Measurements from ENCODE around the gene COMMD9. TPM values are rescaled to one million over a fixed set of nuclear protein-coding genes. Genes with fewer than 3 reads are reported as not detected.
A peak's percentile ranks its signal among the peaks of the same experiment; 100 is the strongest.

Gene COMMD9
- total RNA-seq (ENCODE audit: low replicate concordance), result 27.0 and 28.4 TPM in 2 replicates

GRCh38 chr11:36289226-36289852, at the start of gene COMMD9:
Gene COMMD9, minus strand, starts transcription at chr11:36289424. Its CDS starts 12 bp downstream, at chr11:36289412.
- Histone ChIP-seq H4K20me1 (ENCODE audit: low read depth) (no peaks in the 10 kb centered on the region), H2AFZ (replicated peaks) (peak within 1 kb of the TSS; percentile 51), H3K9ac (peak within 1 kb of the TSS; percentile 33), H3K36me3 (no peaks in the 10 kb centered on the region), H3K4me2 (peak within 1 kb of the TSS; percentile 80), H3F3A (ENCODE audit: low read depth) (peaks cover 14% of the 10 kb centered on the region), H3K4me1 (peaks cover 5% of the 10 kb centered on the region), H3K4me3 (peak within 1 kb of the TSS; percentile 79), H3K27ac (no peak within 1 kb of the TSS), H3K27me3 (peaks cover 20% of the 10 kb centered on the region), H3K79me2 (ENCODE audit: low read depth) (peaks cover 9% of the 10 kb centered on the region), H3K9me3 (ENCODE audit: low read depth) (no peaks in the 10 kb centered on the region)
- H3K4me3 Mint-ChIP-seq, result peak within 1 kb of the TSS; percentile 95
- no peaks in the 10 kb centered on the region for H3K9me3 Mint-ChIP-seq
- peak within 1 kb of the TSS; percentile 87 for H3K27ac Mint-ChIP-seq
- H3K27me3 Mint-ChIP-seq (ENCODE audit: insufficient read depth, low read depth), result peaks cover 4% of the 10 kb centered on the region
- peak; percentile 97 for DNase-seq (ENCODE audit: low spot score)
- peaks cover 20% of the 10 kb centered on the region for H3K4me1 Mint-ChIP-seq
- no peaks in the 10 kb centered on the region for H3K36me3 Mint-ChIP-seq
- TF ChIP-seq EZH2phosphoT487 (IDR thresholded peaks at IDR 0.05), result no peak
- TF ChIP-seq EZH2 (IDR thresholded peaks at IDR 0.05), result no peak
- TF ChIP-seq, protein P1, sequence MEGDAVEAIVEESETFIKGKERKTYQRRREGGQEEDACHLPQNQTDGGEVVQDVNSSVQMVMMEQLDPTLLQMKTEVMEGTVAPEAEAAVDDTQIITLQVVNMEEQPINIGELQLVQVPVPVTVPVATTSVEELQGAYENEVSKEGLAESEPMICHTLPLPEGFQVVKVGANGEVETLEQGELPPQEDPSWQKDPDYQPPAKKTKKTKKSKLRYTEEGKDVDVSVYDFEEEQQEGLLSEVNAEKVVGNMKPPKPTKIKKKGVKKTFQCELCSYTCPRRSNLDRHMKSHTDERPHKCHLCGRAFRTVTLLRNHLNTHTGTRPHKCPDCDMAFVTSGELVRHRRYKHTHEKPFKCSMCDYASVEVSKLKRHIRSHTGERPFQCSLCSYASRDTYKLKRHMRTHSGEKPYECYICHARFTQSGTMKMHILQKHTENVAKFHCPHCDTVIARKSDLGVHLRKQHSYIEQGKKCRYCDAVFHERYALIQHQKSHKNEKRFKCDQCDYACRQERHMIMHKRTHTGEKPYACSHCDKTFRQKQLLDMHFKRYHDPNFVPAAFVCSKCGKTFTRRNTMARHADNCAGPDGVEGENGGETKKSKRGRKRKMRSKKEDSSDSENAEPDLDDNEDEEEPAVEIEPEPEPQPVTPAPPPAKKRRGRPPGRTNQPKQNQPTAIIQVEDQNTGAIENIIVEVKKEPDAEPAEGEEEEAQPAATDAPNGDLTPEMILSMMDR (IDR thresholded peaks at IDR 0.05), result no peak

DNA sequence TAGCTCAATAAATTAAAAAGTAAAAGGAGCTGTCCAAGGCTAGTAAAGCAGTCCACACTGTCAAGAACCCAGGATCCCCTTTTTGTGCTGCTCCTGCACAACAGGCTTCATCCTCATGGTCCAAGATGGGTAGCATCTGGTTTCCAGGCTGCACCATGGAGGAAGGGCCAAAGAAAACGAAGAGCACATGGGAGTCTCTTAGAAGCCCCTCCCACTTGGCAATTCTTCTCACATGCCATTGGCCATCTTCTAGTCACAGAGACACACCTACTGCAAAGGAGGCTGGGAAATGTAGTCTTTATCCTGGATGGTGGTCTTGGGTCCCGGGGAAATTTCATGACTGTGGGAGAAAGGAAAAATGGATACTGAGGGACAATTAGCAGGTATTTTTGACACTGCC, 44.7 kb upstream of the COMMD9 start:
- Histone ChIP-seq H3K27ac (no peak overlapping the region), H4K20me1 (ENCODE audit: low read depth) (no peaks in the 10 kb centered on the region), H3F3A (ENCODE audit: low read depth) (no peaks in the 10 kb centered on the region), H3K4me1 (no peaks in the 10 kb centered on the region), H3K36me3 (no peaks in the 10 kb centered on the region), H3K9ac (no peak overlapping the region), H3K27me3 (no peaks in the 10 kb centered on the region), H2AFZ (replicated peaks) (no peak overlapping the region), H3K9me3 (ENCODE audit: low read depth) (no peaks in the 10 kb centered on the region), H3K4me2 (no peak overlapping the region), H3K79me2 (ENCODE audit: low read depth) (no peaks in the 10 kb centered on the region), H3K4me3 (no peak overlapping the region)
- peak; percentile 53 for DNase-seq (ENCODE audit: low spot score)
- TF ChIP-seq EZH2phosphoT487 (IDR thresholded peaks at IDR 0.05), result no peak
- TF ChIP-seq, protein P1 (IDR thresholded peaks at IDR 0.05), result no peak
- no peaks in the 10 kb centered on the region for H3K36me3 Mint-ChIP-seq
- no peaks in the 10 kb centered on the region for H3K4me1 Mint-ChIP-seq
- H3K27me3 Mint-ChIP-seq (ENCODE audit: insufficient read depth, low read depth), result peaks cover 2% of the 10 kb centered on the region
- no peak overlapping the region for H3K27ac Mint-ChIP-seq
- H3K9me3 Mint-ChIP-seq, result no peaks in the 10 kb centered on the region
- H3K4me3 Mint-ChIP-seq, result no peak overlapping the region

DNA sequence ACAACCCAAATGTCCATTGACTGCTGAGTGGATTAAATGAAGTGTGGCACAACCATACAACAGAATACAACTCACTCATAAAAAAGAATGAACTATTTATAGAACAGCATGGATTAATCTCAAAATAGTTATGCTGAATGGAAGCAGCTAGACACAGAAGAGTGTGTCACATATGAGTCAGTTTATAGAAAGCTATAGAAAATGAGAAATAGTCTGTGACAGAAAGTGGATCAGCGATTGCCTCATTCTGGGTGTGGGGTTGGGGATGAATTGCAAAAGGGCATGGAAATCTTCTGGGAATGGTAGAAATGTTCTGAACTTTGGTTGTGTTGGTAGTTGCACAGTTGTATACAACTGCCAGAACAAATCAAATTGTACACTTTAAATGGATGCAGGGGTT, 44.2 kb upstream of the COMMD9 start:
- DNase-seq (ENCODE audit: low spot score), result no peak
- Mint-ChIP-seq H3K27ac (no peak overlapping the region), H3K9me3 (no peaks in the 10 kb centered on the region), H3K4me1 (no peaks in the 10 kb centered on the region), H3K4me3 (no peak overlapping the region), H3K27me3 (ENCODE audit: insufficient read depth, low read depth) (peaks cover 2% of the 10 kb centered on the region), H3K36me3 (no peaks in the 10 kb centered on the region)
- H3K4me2 ChIP-seq, result no peak overlapping the region
- H3K9ac ChIP-seq, result no peak overlapping the region
- H2AFZ ChIP-seq (replicated peaks), result no peak overlapping the region
- no peaks in the 10 kb centered on the region for H3K4me1 ChIP-seq
- H3K4me3 ChIP-seq, result no peak overlapping the region
- H3F3A ChIP-seq (ENCODE audit: low read depth), result no peaks in the 10 kb centered on the region
- H3K36me3 ChIP-seq, result no peaks in the 10 kb centered on the region
- no peaks in the 10 kb centered on the region for H3K9me3 ChIP-seq (ENCODE audit: low read depth)
- TF ChIP-seq, protein P1 (IDR thresholded peaks at IDR 0.05), result no peak
- TF ChIP-seq EZH2phosphoT487 (IDR thresholded peaks at IDR 0.05) (no peak), EZH2 (IDR thresholded peaks at IDR 0.05) (no peak)
- no peak overlapping the region for H3K27ac ChIP-seq
- no peaks in the 10 kb centered on the region for H3K79me2 ChIP-seq (ENCODE audit: low read depth)
- no peaks in the 10 kb centered on the region for H3K27me3 ChIP-seq
- H4K20me1 ChIP-seq (ENCODE audit: low read depth), result no peaks in the 10 kb centered on the region
